Esophagus muscularis mucosa (tissue), 4 donors: ENCODE data around the gene ESR2.

Source experiments
- EP300 ChIP-seq: sonication (generic); formaldehyde crosslinking; IDR thresholded peaks from one replicate; pipeline ENCODE4 v1.6.1; 2017; ENCODE audit warnings: antibody characterized with exemption
- POLR2A ChIP-seq: fragments of 450-650 bp; IDR thresholded peaks from one replicate; pipeline ENCODE4 v1.6.1; 2017; ENCODE audit warnings: antibody characterized with exemption, moderate library complexity, mild to moderate bottlenecking, low read depth
- TF ChIP-seq, protein P1 (sequence below), 3 experiments: fragments of 200-600 bp in 2 of 3; fragments of 450-650 bp in 1 of 3; sonication (generic) in 2 of 3; IDR thresholded peaks; one replicate each; pipeline ENCODE4 v1.5.1; 2017 to 2019; ENCODE audit warnings: antibody characterized with exemption in 3 of 3, mild to moderate bottlenecking in 2 of 3, moderate library complexity in 1 of 3

- TF ChIP-seq EP300 (no peak), POLR2A (no peak)
- TF ChIP-seq, protein P1, sequence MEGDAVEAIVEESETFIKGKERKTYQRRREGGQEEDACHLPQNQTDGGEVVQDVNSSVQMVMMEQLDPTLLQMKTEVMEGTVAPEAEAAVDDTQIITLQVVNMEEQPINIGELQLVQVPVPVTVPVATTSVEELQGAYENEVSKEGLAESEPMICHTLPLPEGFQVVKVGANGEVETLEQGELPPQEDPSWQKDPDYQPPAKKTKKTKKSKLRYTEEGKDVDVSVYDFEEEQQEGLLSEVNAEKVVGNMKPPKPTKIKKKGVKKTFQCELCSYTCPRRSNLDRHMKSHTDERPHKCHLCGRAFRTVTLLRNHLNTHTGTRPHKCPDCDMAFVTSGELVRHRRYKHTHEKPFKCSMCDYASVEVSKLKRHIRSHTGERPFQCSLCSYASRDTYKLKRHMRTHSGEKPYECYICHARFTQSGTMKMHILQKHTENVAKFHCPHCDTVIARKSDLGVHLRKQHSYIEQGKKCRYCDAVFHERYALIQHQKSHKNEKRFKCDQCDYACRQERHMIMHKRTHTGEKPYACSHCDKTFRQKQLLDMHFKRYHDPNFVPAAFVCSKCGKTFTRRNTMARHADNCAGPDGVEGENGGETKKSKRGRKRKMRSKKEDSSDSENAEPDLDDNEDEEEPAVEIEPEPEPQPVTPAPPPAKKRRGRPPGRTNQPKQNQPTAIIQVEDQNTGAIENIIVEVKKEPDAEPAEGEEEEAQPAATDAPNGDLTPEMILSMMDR (IDR thresholded peaks at IDR 0.05), result no peak
Measured at GRCh38 chr14:64229489-64229888, 64.7 kb downstream of the ESR2 start.
